A549 (cell line): ENCODE results near the gene TSKU. TPM values are rescaled to one million over a fixed set of nuclear protein-coding genes. Genes with fewer than 3 reads are reported as not detected.

Experiments used
- ATAC-seq, 2 experiments: fragments of 200-7000 bp in 1 of 2; fragments of >200 bp in 1 of 2; cut with Nextera tagmentation in 1 of 2; cut with Tn5 transposase in 1 of 2; 3 replicates each; pipeline versions ENCODE4 v1.8.0 to v1.9.1; 2018 to 2020; ENCODE audit warnings: mild to moderate bottlenecking in 1 of 2, moderate library complexity in 1 of 2
- CTCF ChIA-PET: fragments of 300-600 bp; sonication (Branson Sonifier 250); formaldehyde crosslinking; extraction: SDS; loops from one replicate; lab custom pipeline; 2021; ENCODE audit warnings: antibody characterized with exemption, inconsistent platforms; lab: Yijun Ruan, JAX
- POLR2A ChIA-PET: fragments of 350-600 bp; formaldehyde crosslinking; extraction: SDS; loops from one replicate; lab custom pipeline; 2021; ENCODE audit warnings: antibody characterized with exemption, inconsistent platforms; lab: Yijun Ruan, JAX
- DNase-seq, 2 experiments: peaks; one replicate each; pipeline versions ENCODE4 v3.0.0 to v3.0.0-alpha.2; 2011 to 2016; ENCODE audit warnings: low read depth in 1 of 2, low spot score in 1 of 2
- FAIRE-seq: peaks from 2 replicates; lab custom pipeline; 2011; peaks lifted over from hg19 to GRCh38; lab: Jason Lieb, UNC
- H3K27ac ChIP-seq, 2 experiments: fragments of >200 bp; sonication (Bioruptor Twin); formaldehyde crosslinking; 3 replicates each; pipeline ENCODE4 v1.5.1; 2016 to 2017
- H3K4me1 ChIP-seq: fragments of >200 bp; sonication (Bioruptor Twin); formaldehyde crosslinking; 3 replicates; pipeline ENCODE4 v1.6.1; 2016
- H3K4me2 ChIP-seq: fragments of >200 bp; sonication (Bioruptor Twin); formaldehyde crosslinking; 3 replicates; pipeline ENCODE4 v1.6.1; 2016
- H3K4me3 ChIP-seq: fragments of >200 bp; sonication (Bioruptor Twin); formaldehyde crosslinking; 3 replicates; pipeline ENCODE4 v1.5.1; 2016
- H3K9me3 ChIP-seq: fragments of >200 bp; sonication (Bioruptor Twin); formaldehyde crosslinking; 3 replicates; pipeline ENCODE4 v1.6.1; 2016
- BCL3 ChIP-seq: fragments of >200 bp; sonication (Bioruptor Twin); formaldehyde crosslinking; IDR thresholded peaks from 3 replicates; pipeline ENCODE4 v1.6.1; 2016
- CBX2 ChIP-seq: fragments of 200-600 bp; sonication (generic); IDR thresholded peaks from 2 replicates; pipeline ENCODE4 v1.6.1; 2016; ENCODE audit warnings: low read depth, mild to moderate bottlenecking, borderline replicate concordance
- CHD2 ChIP-seq: fragments of 150-350 bp; IDR thresholded peaks from 2 replicates; pipeline ENCODE4 v1.6.1; 2014; ENCODE audit warnings: low read length; ENCODE audit not compliant: partially characterized antibody
- CTCF ChIP-seq: fragments of >200 bp; sonication (Bioruptor Twin); formaldehyde crosslinking; IDR thresholded peaks from 3 replicates; pipeline ENCODE4 v1.5.1; 2016
- EHF ChIP-seq: fragments of 250-450 bp; sonication (Bioruptor Pico); IDR thresholded peaks from 2 replicates; pipeline ENCODE4 v1.5.0; 2020; ENCODE audit warnings: mild to moderate bottlenecking
- EHMT2 ChIP-seq: fragments of 200-600 bp; sonication (generic); IDR thresholded peaks from 2 replicates; pipeline ENCODE4 v1.6.1; 2016; ENCODE audit warnings: antibody characterized with exemption, low read depth, mild to moderate bottlenecking, moderate library complexity
- GATA3 ChIP-seq: IDR thresholded peaks from 2 replicates; pipeline ENCODE4 v1.6.1; 2012; ENCODE audit warnings: borderline replicate concordance
- HMGXB4 ChIP-seq: fragments of 250-450 bp; sonication (Bioruptor Pico); IDR thresholded peaks from 2 replicates; pipeline ENCODE4 v1.5.0; 2021; ENCODE audit warnings: mild to moderate bottlenecking, moderate library complexity, borderline replicate concordance
- HOXB13 ChIP-seq: fragments of 250-450 bp; sonication (Bioruptor Pico); IDR thresholded peaks from 2 replicates; pipeline ENCODE4 v1.5.0; 2020; ENCODE audit warnings: low read depth, mild to moderate bottlenecking, moderate library complexity
- JUNB ChIP-seq: fragments of >200 bp; sonication (Bioruptor Twin); formaldehyde crosslinking; IDR thresholded peaks from 2 replicates; pipeline ENCODE4 v1.6.1; 2016
- KDM1A ChIP-seq: fragments of 200-600 bp; sonication (generic); IDR thresholded peaks from 2 replicates; pipeline ENCODE4 v1.6.1; 2016; ENCODE audit warnings: low read depth, mild to moderate bottlenecking
- MAFK ChIP-seq: fragments of 450-650 bp; IDR thresholded peaks from 2 replicates; pipeline ENCODE4 v1.6.1; 2014; ENCODE audit not compliant: partially characterized antibody
- MAX ChIP-seq: IDR thresholded peaks from 2 replicates; pipeline ENCODE4 v1.6.1; 2012
- MAZ ChIP-seq: fragments of 150-350 bp; IDR thresholded peaks from 2 replicates; pipeline ENCODE4 v1.6.1; 2014; ENCODE audit warnings: antibody characterized with exemption, low read depth, low read length, borderline replicate concordance
- NFE2L2 ChIP-seq: fragments of 150-350 bp; conservative IDR thresholded peaks from 2 replicates; pipeline ENCODE4 v1.6.1; 2014; ENCODE audit warnings: low read length
- NPAS2 ChIP-seq: fragments of 250-450 bp; sonication (Bioruptor Pico); IDR thresholded peaks from 2 replicates; pipeline ENCODE4 v1.8.0; 2022; ENCODE audit warnings: mild to moderate bottlenecking, moderate library complexity, borderline replicate concordance
- NR3C1 ChIP-seq: fragments of >200 bp; sonication (Bioruptor Twin); formaldehyde crosslinking; IDR thresholded peaks from 3 replicates; pipeline ENCODE4 v1.6.1; 2017
- PBX3 ChIP-seq: IDR thresholded peaks from 2 replicates; pipeline ENCODE4 v1.6.1; 2012
- POLR2A ChIP-seq: IDR thresholded peaks from 2 replicates; pipeline ENCODE4 v1.6.1; 2012; ENCODE audit warnings: mild to moderate bottlenecking, low read length
- RAD21 ChIP-seq, 2 experiments: fragments of >200 bp in 1 of 2; sonication (Bioruptor Twin) in 1 of 2; formaldehyde crosslinking in 1 of 2; IDR thresholded peaks in 1 of 2; conservative IDR thresholded peaks in 1 of 2; 2 replicates in 1 of 2; 3 replicates in 1 of 2; pipeline ENCODE4 v1.6.1; 2012 to 2018; ENCODE audit warnings: inconsistent platforms in 1 of 2
- RCOR1 ChIP-seq: fragments of 150-350 bp; IDR thresholded peaks from 2 replicates; pipeline ENCODE4 v1.6.1; 2014; ENCODE audit warnings: antibody characterized with exemption, low read length, low read depth
- REST ChIP-seq: fragments of 200-600 bp; sonication (generic); IDR thresholded peaks from 2 replicates; pipeline ENCODE4 v1.6.1; 2016; ENCODE audit warnings: antibody characterized with exemption, mild to moderate bottlenecking, moderate library complexity
- RFX5 ChIP-seq: fragments of 450-650 bp; IDR thresholded peaks from 2 replicates; pipeline ENCODE4 v1.7.1; 2014; ENCODE audit warnings: antibody characterized with exemption, mild to moderate bottlenecking, moderate library complexity
- RNF2 ChIP-seq: fragments of 200-600 bp; sonication (generic); IDR thresholded peaks from 2 replicates; pipeline ENCODE4 v1.6.1; 2016; ENCODE audit warnings: low read depth, mild to moderate bottlenecking, antibody characterized with exemption, moderate library complexity, borderline replicate concordance
- SREBF2 ChIP-seq: fragments of 450-650 bp; IDR thresholded peaks from 2 replicates; pipeline ENCODE4 v1.6.1; 2014; ENCODE audit warnings: mild to moderate bottlenecking, moderate library complexity
- ZC3H11A ChIP-seq: fragments of 450-650 bp; IDR thresholded peaks from 2 replicates; pipeline ENCODE4 v1.6.1; 2014; ENCODE audit warnings: antibody characterized with exemption, mild to moderate bottlenecking
- WGBS: methylation state at CpG from one replicate; pipeline ENCODE4 v1.1.6; 2017; ENCODE audit errors: missing lambda C conversion rate; 5-methylcytosine and 5-hydroxymethylcytosine counted together
- polyA plus RNA-seq, 4 experiments: library from polyadenylated mRNA; depleted of rRNA in 3 of 4; stranded (reverse); fragments of >200 nt; fragmentation: RNase III in 1 of 4; extraction: RNeasy Plus Mini Kit Qiagen cat#74134 plus additional on column Dnase treatment in 1 of 4; gene quantifications; 2 replicates in 3 of 4; 3 replicates in 1 of 4; pipeline ENCODE4 v1.2.3, GENCODE V29; 2011 to 2017

Gene TSKU
- polyA plus RNA-seq, 2 of the 4 experiments (the other 2 are of a cell fraction), result 164 to 171 TPM

- Histone ChIP-seq H3K4me3 (no peak overlapping the region), H3K4me2 (no peak overlapping the region)
- WGBS, result 84% methylated on average over 13 of the region's 13 CpGs
- ATAC-seq (no peak), DNase-seq (no peak), FAIRE-seq (no peak)
- TF ChIP-seq GATA3, result no peak
- no peak for TF ChIP-seq NFE2L2
- no peak for TF ChIP-seq RNF2
- no peak for TF ChIP-seq CBX2
- no peak for TF ChIP-seq RFX5
- TF ChIP-seq MAFK, result no peak
- no peak for TF ChIP-seq RCOR1
- TF ChIP-seq BCL3, result no peak
- no peak for TF ChIP-seq CHD2
- TF ChIP-seq RAD21 (conservative IDR thresholded peaks at IDR 0.05 in 1 of 2, IDR thresholded peaks at IDR 0.05 in 1 of 2), result no peak
- no peak for TF ChIP-seq SREBF2
- no peak for TF ChIP-seq HMGXB4 (CRISPR knock-in tag)
- TF ChIP-seq PBX3, result no peak
- no peak for TF ChIP-seq HOXB13 (CRISPR knock-in tag)
- TF ChIP-seq NPAS2 (CRISPR knock-in tag), result no peak
- TF ChIP-seq, all 56 proteins: peak for 0
- CTCF ChIA-PET, result interaction anchor here (0.7 to 5.0 kb wide), 9 partner anchors 12 to 297 kb away, joined by 3 to 54 read pairs (median 4); no protein-coding TSS in a partner anchor
- H3K27ac ChIP-seq, result peak overlapping the region in 1 of 2 experiments; percentile 71; a peak in 4 of 6 replicates
- H3K4me1 ChIP-seq, result peaks cover 45% of the 10 kb centered on the region
- POLR2A ChIA-PET, result interaction anchor here (1.0 kb wide), 1 partner anchor 35 kb away, joined by 4 read pairs; the partner anchor contains the start of gene TSKU
- no peaks in the 10 kb centered on the region for H3K9me3 ChIP-seq
These were observed 35.0 kb upstream of the TSKU start for GRCh38 chr11:76747915-76748860.

- Histone ChIP-seq H3K27ac (peak overlapping the region in 1 of 2 experiments; percentile 67; a peak in 2 of 6 replicates), H3K9me3 (no peaks in the 10 kb centered on the region), H3K4me2 (no peak overlapping the region), H3K4me3 (no peak overlapping the region), H3K4me1 (peaks cover 50% of the 10 kb centered on the region)
- no peak for FAIRE-seq
- WGBS, result 78% methylated on average over 5 of the region's 5 CpGs
- ATAC-seq, result no peak
- TF ChIP-seq GATA3 (no peak), EHF (no peak), ZC3H11A (no peak), MAX (no peak), POLR2A (no peak), MAZ (no peak), CTCF (no peak), REST (no peak), EHMT2 (no peak), JUNB (no peak), CHD2 (no peak), KDM1A (no peak), NR3C1 (no peak)
- DNase-seq, result no peak
- POLR2A ChIA-PET, result interaction anchor here (0.8 to 1.0 kb wide), 2 partner anchors 34 to 36 kb away, joined by 3 to 4 read pairs; partner anchors contain the start of gene TSKU
- CTCF ChIA-PET, result interaction anchor here (0.7 to 5.0 kb wide), 7 partner anchors 11 to 297 kb away, joined by 3 to 54 read pairs (median 4); no protein-coding TSS in a partner anchor
These were observed 34.2 kb upstream of the TSKU start for GRCh38 chr11:76748948-76749347.
